Cardiac fibroblast (primary cell): ENCODE results near the gene FBH1.

Experiments used
- DNase-seq, 2 donors: peaks; one replicate each; pipeline versions ENCODE4 v3.0.0 to v3.0.0-alpha.2; 2010; ENCODE audit warnings: low read depth in 2 of 2
- H3K4me3 ChIP-seq, 2 donors: replicated peaks in 1 of 2; 1 replicate in 1 of 2; 2 replicates in 1 of 2; pipeline ENCODE4 v1.5.1; 2011; ENCODE audit warnings: low read depth in 2 of 2, low read length in 2 of 2, mild to moderate bottlenecking in 2 of 2, moderate library complexity in 1 of 2
- CTCF ChIP-seq: IDR thresholded peaks from one replicate; pipeline ENCODE4 v1.5.1; 2011; ENCODE audit warnings: low read depth, mild to moderate bottlenecking, low read length, inconsistent platforms

FBH1 gene

GRCh38 chr10:5949009-5949759, 59.1 kb downstream of the FBH1 start:
- peak; percentile 65 for TF ChIP-seq CTCF
- no peak overlapping the region for H3K4me3 ChIP-seq
- peak; percentile 77 to 83 for DNase-seq

GRCh38 chr10:5951167-5951711, 61.2 kb downstream of the FBH1 start:
- no peak overlapping the region for H3K4me3 ChIP-seq
- DNase-seq = peak; percentile 60 to 74
- no peak for TF ChIP-seq CTCF

- no peak for TF ChIP-seq CTCF
- H3K4me3 ChIP-seq = no peak overlapping the region
- no peak for DNase-seq
These were observed 61.8 kb downstream of the FBH1 start for GRCh38 chr10:5951721-5952407.

GRCh38 chr10:5952731-5953385, 62.8 kb downstream of the FBH1 start:
- DNase-seq = no peak
- TF ChIP-seq CTCF = no peak
- no peak overlapping the region for H3K4me3 ChIP-seq

- no peak for DNase-seq
- no peak overlapping the region for H3K4me3 ChIP-seq
These were observed 63.6 kb downstream of the FBH1 start for GRCh38 chr10:5953676-5954075.

More at GRCh38 chr10:5953676-5954075, 63.6 kb downstream of the FBH1 start:
- no peak for TF ChIP-seq CTCF
